CD14-positive monocyte (primary cell): ENCODE results near the gene ADORA2A. TPM values are rescaled to one million over a fixed set of nuclear protein-coding genes. Genes with fewer than 3 reads are reported as not detected.
A peak's percentile ranks its signal among the peaks of the same experiment; 100 is the strongest.

Source experiments
- DNase-seq, 3 donors: peaks; one replicate each; pipeline ENCODE4 v3.0.0-alpha.2; 2011 to 2022
- H2AFZ ChIP-seq: 2 replicates; pipeline ENCODE4 v1.6.0; 2012; ENCODE audit warnings: mild to moderate bottlenecking, low read depth, low read length, inconsistent platforms; ENCODE audit not compliant: insufficient read depth, poor library complexity, severe bottlenecking
- H3K27ac ChIP-seq, 2 donors: 1 replicate in 1 of 2; 2 replicates in 1 of 2; pipeline ENCODE4 v1.5.1; 2012 to 2013; ENCODE audit warnings: low read length in 2 of 2, control low read depth in 1 of 2, inconsistent platforms in 1 of 2, low read depth in 1 of 2, mild to moderate bottlenecking in 1 of 2
- H3K27me3 ChIP-seq, 2 donors: one replicate each; pipeline versions ENCODE4 v1.6.0 to v1.6.1; 2011 to 2013; ENCODE audit warnings: low read length in 2 of 2; ENCODE audit not compliant: control insufficient read depth in 2 of 2, insufficient read depth in 2 of 2
- H3K36me3 ChIP-seq, 2 donors: replicated peaks in 1 of 2; 1 replicate in 1 of 2; 2 replicates in 1 of 2; pipeline versions ENCODE4 v1.5.1 to v1.6.1; 2012 to 2013; ENCODE audit warnings: low read length in 2 of 2, control low read depth in 1 of 2, inconsistent platforms in 1 of 2, mild to moderate bottlenecking in 1 of 2; ENCODE audit not compliant: insufficient read depth in 2 of 2, control insufficient read depth in 1 of 2
- H3K4me1 ChIP-seq, 2 donors: 1 replicate in 1 of 2; 2 replicates in 1 of 2; pipeline versions ENCODE4 v1.5.1 to v1.6.1; 2012 to 2013; ENCODE audit warnings: low read length in 2 of 2, control low read depth in 1 of 2, inconsistent platforms in 1 of 2, mild to moderate bottlenecking in 1 of 2, moderate library complexity in 1 of 2; ENCODE audit not compliant: insufficient read depth in 2 of 2, control insufficient read depth in 1 of 2
- H3K4me2 ChIP-seq: replicated peaks from 2 replicates; pipeline ENCODE3; 2012; ENCODE audit warnings: low read length, moderate library complexity, mild to moderate bottlenecking; ENCODE audit not compliant: poor library complexity, severe bottlenecking; ENCODE audit errors: extremely low read depth
- H3K4me3 ChIP-seq, 3 experiments: fragments of 200-600 bp in 1 of 3; sonication (generic) in 1 of 3; replicated peaks in 1 of 3; 1 replicate in 2 of 3; 2 replicates in 1 of 3; pipeline ENCODE4 v1.5.1; 2011 to 2013; ENCODE audit warnings: low read length in 3 of 3, mild to moderate bottlenecking in 3 of 3, control low read depth in 2 of 3, low read depth in 2 of 3, inconsistent platforms in 1 of 3, moderate library complexity in 1 of 3
- H3K79me2 ChIP-seq: 2 replicates; pipeline ENCODE4 v1.6.0; 2012; ENCODE audit warnings: mild to moderate bottlenecking, control low read depth, inconsistent platforms, low read length, moderate library complexity; ENCODE audit not compliant: insufficient read depth
- H3K9ac ChIP-seq: 2 replicates; pipeline ENCODE4 v1.6.0; 2017; ENCODE audit warnings: low read length, mild to moderate bottlenecking; ENCODE audit not compliant: insufficient read depth, poor library complexity, severe bottlenecking
- H3K9me3 ChIP-seq, 2 donors: replicated peaks in 1 of 2; 1 replicate in 1 of 2; 2 replicates in 1 of 2; pipeline versions ENCODE4 v1.5.1 to v1.6.1; 2012 to 2013; ENCODE audit warnings: low read length in 2 of 2, control low read depth in 1 of 2; ENCODE audit not compliant: control insufficient read depth in 1 of 2, insufficient read depth in 1 of 2
- H4K20me1 ChIP-seq: 2 replicates; pipeline ENCODE4 v1.6.0; 2012; ENCODE audit warnings: mild to moderate bottlenecking, low read length, control low read depth, moderate library complexity; ENCODE audit not compliant: insufficient read depth
- H3K27ac Mint-ChIP-seq, 7 donors: one replicate each; pipeline ENCODE4 v1.8.0; 2020; ENCODE audit warnings: mild to moderate bottlenecking in 7 of 7, mixed read lengths in 7 of 7, moderate library complexity in 6 of 7, inconsistent platforms in 2 of 7
- H3K27me3 Mint-ChIP-seq, 3 donors: one replicate each; pipeline ENCODE4 v1.8.0; 2021 to 2022; ENCODE audit warnings: low read depth in 3 of 3, mild to moderate bottlenecking in 3 of 3, mixed read lengths in 3 of 3, moderate library complexity in 3 of 3, inconsistent platforms in 1 of 3
- H3K36me3 Mint-ChIP-seq, 2 donors: one replicate each; pipeline ENCODE4 v1.8.0; 2020; ENCODE audit warnings: mixed read lengths in 2 of 2, inconsistent platforms in 1 of 2, mild to moderate bottlenecking in 1 of 2
- H3K4me1 Mint-ChIP-seq: one replicate; pipeline ENCODE4 v1.8.0; 2020; ENCODE audit warnings: mild to moderate bottlenecking, mixed read lengths
- H3K4me3 Mint-ChIP-seq, 2 donors: one replicate each; pipeline ENCODE4 v1.8.0; 2020; ENCODE audit warnings: mild to moderate bottlenecking in 2 of 2, mixed read lengths in 2 of 2, moderate library complexity in 1 of 2
- H3K9me3 Mint-ChIP-seq, 7 donors: one replicate each; pipeline ENCODE4 v1.8.0; 2020 to 2022; ENCODE audit warnings: mixed read lengths in 7 of 7, mild to moderate bottlenecking in 6 of 7, moderate library complexity in 6 of 7, inconsistent platforms in 2 of 7
- CTCF ChIP-seq: fragments of 200-600 bp; IDR thresholded peaks from one replicate; pipeline ENCODE4 v1.8.0; 2022; ENCODE audit warnings: antibody characterized with exemption, mild to moderate bottlenecking
- WGBS: methylation state at CpG from one replicate; pipeline ENCODE4 v1.1.5; 2013; ENCODE audit warnings: missing lambda C conversion rate; ENCODE audit not compliant: insufficient coverage; 5-methylcytosine and 5-hydroxymethylcytosine counted together
- intact Hi-C, 2 donors: fragments of 100-400 bp; cut with micrococcal nuclease; formaldehyde crosslinking; loops; one replicate each; pipeline versions ENCODE4 v1.15.0 to v1.15.1; 2023
- polyA plus RNA-seq, 3 donors: library from polyadenylated mRNA; depleted of rRNA in 1 of 3; unstranded in 2 of 3; stranded (reverse) in 1 of 3; fragments of 300-500 nt in 2 of 3; fragments of >200 nt in 1 of 3; fragmentation: Illumina TruSeq in 2 of 3; gene quantifications; 1 replicate in 2 of 3; 2 replicates in 1 of 3; pipeline ENCODE4 v1.2.3, GENCODE V29; 2012 to 2021

ADORA2A gene
- polyA plus RNA-seq, 3 donors = 5.8 to 10.2 (median 6.5) TPM

GRCh38 chr22:24460418-24461089 lies 33.2 kb downstream of the ADORA2A start:
- Histone ChIP-seq H3K27me3 (no peaks in the 10 kb centered on the region), H3K9ac (no peak overlapping the region), H3K4me2 (peak overlapping the region; percentile 52), H3K79me2 (no peaks in the 10 kb centered on the region), H2AFZ (peak overlapping the region; percentile 60), H3K4me1 (peaks cover 49 to 58% of the 10 kb centered on the region in 2 donors), H3K36me3 (no peaks in the 10 kb centered on the region), H3K27ac (peak overlapping the region in 1 of 2 donors; percentile 46), H3K4me3 (peak overlapping the region in 1 of 3 experiments; percentile 47), H4K20me1 (no peaks in the 10 kb centered on the region), H3K9me3 (no peaks in the 10 kb centered on the region)
- H3K36me3 Mint-ChIP-seq = peaks cover 0 to 2% of the 10 kb centered on the region in 2 donors
- no peak for TF ChIP-seq CTCF
- peaks cover 0 to 1% (median 0%) of the 10 kb centered on the region in 7 donors for H3K9me3 Mint-ChIP-seq
- peaks cover 0 to 2% (median 0%) of the 10 kb centered on the region in 3 donors for H3K27me3 Mint-ChIP-seq
- DNase-seq = peak in 2 of 3 donors; percentile 23 to 43
- peak overlapping the region; percentile 45 to 56 for H3K4me3 Mint-ChIP-seq
- H3K27ac Mint-ChIP-seq = peak overlapping the region in 3 of 7 donors; percentile 27 to 87 (median 64)
- 60% methylated on average over 6 of the region's 10 CpGs for WGBS
- peaks cover 60% of the 10 kb centered on the region for H3K4me1 Mint-ChIP-seq
- intact Hi-C loops = no loop called here

GRCh38 chr22:24463071-24463760 lies 35.8 kb downstream of the ADORA2A start:
- DNase-seq = peak; percentile 52 to 76 (median 67)
- intact Hi-C loops = no loop called here
- Histone ChIP-seq H3K9ac (no peak overlapping the region), H3K27me3 (no peaks in the 10 kb centered on the region), H4K20me1 (no peaks in the 10 kb centered on the region), H3K9me3 (no peaks in the 10 kb centered on the region), H3K36me3 (no peaks in the 10 kb centered on the region), H3K4me1 (peaks cover 66 to 79% of the 10 kb centered on the region in 2 donors), H3K4me3 (peak overlapping the region in 1 of 3 experiments; percentile 33), H3K27ac (peak overlapping the region; percentile 30 to 85), H2AFZ (peak overlapping the region; percentile 65), H3K4me2 (peak overlapping the region; percentile 28), H3K79me2 (no peaks in the 10 kb centered on the region)
- Mint-ChIP-seq H3K4me1 (peaks cover 77% of the 10 kb centered on the region), H3K36me3 (peaks cover 0 to 2% of the 10 kb centered on the region in 2 donors), H3K9me3 (peaks cover 0 to 3% (median 0%) of the 10 kb centered on the region in 7 donors), H3K27me3 (no peaks in the 10 kb centered on the region), H3K4me3 (peak overlapping the region; percentile 28 to 69), H3K27ac (peak overlapping the region; percentile 88 to 98 (median 93))
- 0% methylated on average over 4 of the region's 6 CpGs for WGBS
- TF ChIP-seq CTCF = no peak
